GM23338 (cell line): ENCODE data around the gene HOXD4. TPM values are rescaled to one million over a fixed set of nuclear protein-coding genes. Genes with fewer than 3 reads are reported as not detected.

Source experiments
- ATAC-seq: fragments of 200-7000 bp; cut with Tn5 transposase; 3 replicates; pipeline ENCODE4 v1.9.1; 2020
- DNase-seq: peaks from one replicate; pipeline ENCODE4 v3.0.0-alpha.2; 2015; ENCODE audit warnings: low spot score
- H2AFZ ChIP-seq: fragments of 200-600 bp; sonication (generic); 2 replicates; pipeline ENCODE4 v1.8.0; 2016; ENCODE audit warnings: antibody characterized with exemption, mild to moderate bottlenecking, moderate library complexity
- H3F3A ChIP-seq: fragments of 200-600 bp; sonication (generic); replicated peaks from 2 replicates; pipeline ENCODE4 v1.8.0; 2017; ENCODE audit warnings: antibody characterized with exemption, mixed run types, low read depth
- H3K27ac ChIP-seq: fragments of 200-600 bp; sonication (generic); 2 replicates; pipeline ENCODE4 v1.6.1; 2016; ENCODE audit warnings: low read depth
- H3K27me3 ChIP-seq: fragments of 200-600 bp; sonication (generic); 2 replicates; pipeline ENCODE4 v1.8.0; 2016; ENCODE audit warnings: mild to moderate bottlenecking, mixed run types, moderate library complexity; ENCODE audit not compliant: insufficient read depth
- H3K36me3 ChIP-seq: fragments of 200-600 bp; sonication (generic); 2 replicates; pipeline ENCODE4 v1.8.0; 2016; ENCODE audit warnings: mild to moderate bottlenecking; ENCODE audit not compliant: insufficient read depth
- H3K4me1 ChIP-seq: fragments of 200-600 bp; sonication (generic); 2 replicates; pipeline ENCODE4 v1.8.0; 2016; ENCODE audit warnings: mild to moderate bottlenecking, moderate library complexity; ENCODE audit not compliant: insufficient read depth
- H3K4me2 ChIP-seq: fragments of 200-600 bp; sonication (generic); 2 replicates; pipeline ENCODE4 v1.7.1; 2017; ENCODE audit warnings: mixed run types
- H3K4me3 ChIP-seq: fragments of 200-600 bp; sonication (generic); 2 replicates; pipeline ENCODE4 v1.6.1; 2016; ENCODE audit warnings: mixed run types
- H3K79me2 ChIP-seq: fragments of 200-600 bp; sonication (generic); replicated peaks from 2 replicates; pipeline ENCODE4 v1.8.0; 2017; ENCODE audit warnings: mild to moderate bottlenecking; ENCODE audit not compliant: insufficient read depth
- H3K9me2 ChIP-seq: fragments of 200-600 bp; sonication (generic); 2 replicates; pipeline ENCODE4 v1.8.0; 2017; ENCODE audit not compliant: insufficient read depth
- H4K20me1 ChIP-seq: fragments of 200-600 bp; sonication (generic); replicated peaks from 2 replicates; pipeline ENCODE4 v1.8.0; 2017; ENCODE audit warnings: mild to moderate bottlenecking; ENCODE audit not compliant: insufficient read depth
- H3K27ac Mint-ChIP-seq: 2 replicates; pipeline ENCODE4 v1.8.0; 2020; ENCODE audit warnings: inconsistent platforms, mild to moderate bottlenecking, moderate library complexity, mixed read lengths
- H3K27me3 Mint-ChIP-seq: 3 replicates; pipeline ENCODE4 v1.8.0; 2022; ENCODE audit warnings: low read depth, mild to moderate bottlenecking, moderate library complexity, mixed read lengths, inconsistent platforms; ENCODE audit not compliant: insufficient read depth, poor library complexity
- H3K36me3 Mint-ChIP-seq: 3 replicates; pipeline ENCODE4 v1.8.0; 2021; ENCODE audit warnings: low read depth, mild to moderate bottlenecking, inconsistent platforms, moderate library complexity, mixed read lengths
- H3K4me1 Mint-ChIP-seq: 3 replicates; pipeline ENCODE4 v1.8.0; 2020; ENCODE audit warnings: mild to moderate bottlenecking, inconsistent platforms, mixed read lengths
- H3K4me3 Mint-ChIP-seq: 3 replicates; pipeline ENCODE4 v1.8.0; 2021; ENCODE audit warnings: moderate library complexity, mild to moderate bottlenecking, inconsistent platforms, mixed read lengths
- H3K9me3 Mint-ChIP-seq: 3 replicates; pipeline ENCODE4 v1.8.0; 2020; ENCODE audit warnings: moderate library complexity, mild to moderate bottlenecking, inconsistent platforms, mixed read lengths
- EZH2 ChIP-seq: fragments of 200-600 bp; sonication (generic); IDR thresholded peaks from one replicate; pipeline ENCODE4 v1.8.0; 2017; ENCODE audit warnings: antibody characterized with exemption, mild to moderate bottlenecking, low read depth; ENCODE audit not compliant: unreplicated experiment
- EZH2phosphoT487 ChIP-seq: fragments of 200-600 bp; sonication (generic); IDR thresholded peaks from one replicate; pipeline ENCODE4 v1.8.1; 2018; ENCODE audit warnings: antibody characterized with exemption; ENCODE audit not compliant: unreplicated experiment
- JUNB ChIP-seq: IDR thresholded peaks from one replicate; pipeline ENCODE4 v1.6.1; 2016; ENCODE audit warnings: antibody characterized with exemption; ENCODE audit not compliant: unreplicated experiment
- NANOG ChIP-seq: IDR thresholded peaks from 2 replicates; pipeline ENCODE4 v1.6.1; 2016; ENCODE audit warnings: antibody characterized with exemption, borderline replicate concordance
- STAT1 ChIP-seq: IDR thresholded peaks from one replicate; pipeline ENCODE4 v1.6.1; 2016; ENCODE audit warnings: antibody characterized with exemption; ENCODE audit not compliant: unreplicated experiment
- ZNF114 ChIP-seq: fragments of 250-450 bp; sonication (Bioruptor Pico); IDR thresholded peaks from 2 replicates; pipeline ENCODE4 v1.5.0; 2020; ENCODE audit warnings: mild to moderate bottlenecking, moderate library complexity
- polyA plus RNA-seq: library from polyadenylated mRNA; unstranded; fragments of >200 nt; fragmentation: Nextera tagmentation; extraction: Ambion mirVana; gene quantifications from 2 replicates; pipeline ENCODE4 v1.2.1, GENCODE V29; 2016
- total RNA-seq: library from RNA; depleted of rRNA; stranded (reverse); fragments of >200 nt; shearing (Covaris generic); gene quantifications from 2 replicates; pipeline ENCODE4 v1.2.3, GENCODE V29; 2014
- TF ChIP-seq, protein P1 (sequence below): IDR thresholded peaks from one replicate; pipeline ENCODE4 v1.6.1; 2018; ENCODE audit warnings: antibody characterized with exemption; ENCODE audit not compliant: unreplicated experiment
- TF ChIP-seq, protein P2 (sequence below): fragments of 250-450 bp; sonication (Bioruptor Pico); IDR thresholded peaks from 2 replicates; pipeline ENCODE4 v1.5.0; 2020; ENCODE audit warnings: mild to moderate bottlenecking, moderate library complexity

The HOXD4 gene
- total and polyA plus RNA-seq, 2 experiments from 2014 or later, result not detected

DNA sequence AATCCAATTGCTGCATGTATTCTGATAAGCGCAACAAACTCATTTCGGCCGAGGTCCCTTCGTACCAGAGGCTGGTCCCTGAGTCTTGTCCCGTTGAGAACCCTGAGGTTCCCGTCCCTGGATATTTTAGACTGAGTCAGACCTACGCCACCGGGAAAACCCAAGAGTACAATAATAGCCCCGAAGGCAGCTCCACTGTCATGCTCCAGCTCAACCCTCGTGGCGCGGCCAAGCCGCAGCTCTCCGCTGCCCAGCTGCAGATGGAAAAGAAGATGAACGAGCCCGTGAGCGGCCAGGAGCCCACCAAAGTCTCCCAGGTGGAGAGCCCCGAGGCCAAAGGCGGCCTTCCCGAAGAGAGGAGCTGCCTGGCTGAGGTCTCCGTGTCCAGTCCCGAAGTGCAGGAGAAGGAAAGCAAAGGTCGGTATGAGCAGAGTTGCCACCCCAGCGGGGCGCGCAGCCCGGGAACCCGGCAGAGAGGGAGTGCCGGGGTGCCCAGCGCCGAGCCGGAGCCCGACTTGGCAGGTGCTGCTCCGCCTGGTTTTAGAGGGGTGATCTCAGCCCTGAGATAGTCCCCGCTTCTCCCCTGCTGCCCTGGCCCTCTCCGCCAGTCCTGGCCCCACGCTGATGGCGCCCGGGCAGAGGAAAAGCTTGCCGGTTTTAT is 34.1 kb upstream of the HOXD4 start:
- Mint-ChIP-seq H3K4me3 (no peak overlapping the region; the same call in 2 of the 3 replicates), H3K27me3 (peaks cover 100% of the 10 kb centered on the region), H3K36me3 (peaks cover 8% of the 10 kb centered on the region; the same call in 2 of the 3 replicates), H3K9me3 (peaks cover 14% of the 10 kb centered on the region), H3K4me1 (peaks cover 13% of the 10 kb centered on the region), H3K27ac (no peak overlapping the region)
- H3K9me2 ChIP-seq, result no peaks in the 10 kb centered on the region
- H3K36me3 ChIP-seq, result no peaks in the 10 kb centered on the region
- peaks cover 52% of the 10 kb centered on the region for H3F3A ChIP-seq
- peaks cover 44% of the 10 kb centered on the region for H3K4me1 ChIP-seq
- H3K27me3 ChIP-seq, result peaks cover 100% of the 10 kb centered on the region
- no peak overlapping the region for H3K4me3 ChIP-seq
- no peak overlapping the region for H3K27ac ChIP-seq
- H3K4me2 ChIP-seq, result no peak overlapping the region
- H2AFZ ChIP-seq, result no peak overlapping the region
- no peak for DNase-seq
- H4K20me1 ChIP-seq, result peaks cover 27% of the 10 kb centered on the region
- TF ChIP-seq JUNB (no peak), NANOG (no peak), ZNF114 (CRISPR knock-in tag) (no peak), STAT1 (no peak), EZH2 (peak; percentile 42), EZH2phosphoT487 (no peak)
- TF ChIP-seq, protein P1, sequence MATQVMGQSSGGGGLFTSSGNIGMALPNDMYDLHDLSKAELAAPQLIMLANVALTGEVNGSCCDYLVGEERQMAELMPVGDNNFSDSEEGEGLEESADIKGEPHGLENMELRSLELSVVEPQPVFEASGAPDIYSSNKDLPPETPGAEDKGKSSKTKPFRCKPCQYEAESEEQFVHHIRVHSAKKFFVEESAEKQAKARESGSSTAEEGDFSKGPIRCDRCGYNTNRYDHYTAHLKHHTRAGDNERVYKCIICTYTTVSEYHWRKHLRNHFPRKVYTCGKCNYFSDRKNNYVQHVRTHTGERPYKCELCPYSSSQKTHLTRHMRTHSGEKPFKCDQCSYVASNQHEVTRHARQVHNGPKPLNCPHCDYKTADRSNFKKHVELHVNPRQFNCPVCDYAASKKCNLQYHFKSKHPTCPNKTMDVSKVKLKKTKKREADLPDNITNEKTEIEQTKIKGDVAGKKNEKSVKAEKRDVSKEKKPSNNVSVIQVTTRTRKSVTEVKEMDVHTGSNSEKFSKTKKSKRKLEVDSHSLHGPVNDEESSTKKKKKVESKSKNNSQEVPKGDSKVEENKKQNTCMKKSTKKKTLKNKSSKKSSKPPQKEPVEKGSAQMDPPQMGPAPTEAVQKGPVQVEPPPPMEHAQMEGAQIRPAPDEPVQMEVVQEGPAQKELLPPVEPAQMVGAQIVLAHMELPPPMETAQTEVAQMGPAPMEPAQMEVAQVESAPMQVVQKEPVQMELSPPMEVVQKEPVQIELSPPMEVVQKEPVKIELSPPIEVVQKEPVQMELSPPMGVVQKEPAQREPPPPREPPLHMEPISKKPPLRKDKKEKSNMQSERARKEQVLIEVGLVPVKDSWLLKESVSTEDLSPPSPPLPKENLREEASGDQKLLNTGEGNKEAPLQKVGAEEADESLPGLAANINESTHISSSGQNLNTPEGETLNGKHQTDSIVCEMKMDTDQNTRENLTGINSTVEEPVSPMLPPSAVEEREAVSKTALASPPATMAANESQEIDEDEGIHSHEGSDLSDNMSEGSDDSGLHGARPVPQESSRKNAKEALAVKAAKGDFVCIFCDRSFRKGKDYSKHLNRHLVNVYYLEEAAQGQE, result no peak
- TF ChIP-seq, protein P2, sequence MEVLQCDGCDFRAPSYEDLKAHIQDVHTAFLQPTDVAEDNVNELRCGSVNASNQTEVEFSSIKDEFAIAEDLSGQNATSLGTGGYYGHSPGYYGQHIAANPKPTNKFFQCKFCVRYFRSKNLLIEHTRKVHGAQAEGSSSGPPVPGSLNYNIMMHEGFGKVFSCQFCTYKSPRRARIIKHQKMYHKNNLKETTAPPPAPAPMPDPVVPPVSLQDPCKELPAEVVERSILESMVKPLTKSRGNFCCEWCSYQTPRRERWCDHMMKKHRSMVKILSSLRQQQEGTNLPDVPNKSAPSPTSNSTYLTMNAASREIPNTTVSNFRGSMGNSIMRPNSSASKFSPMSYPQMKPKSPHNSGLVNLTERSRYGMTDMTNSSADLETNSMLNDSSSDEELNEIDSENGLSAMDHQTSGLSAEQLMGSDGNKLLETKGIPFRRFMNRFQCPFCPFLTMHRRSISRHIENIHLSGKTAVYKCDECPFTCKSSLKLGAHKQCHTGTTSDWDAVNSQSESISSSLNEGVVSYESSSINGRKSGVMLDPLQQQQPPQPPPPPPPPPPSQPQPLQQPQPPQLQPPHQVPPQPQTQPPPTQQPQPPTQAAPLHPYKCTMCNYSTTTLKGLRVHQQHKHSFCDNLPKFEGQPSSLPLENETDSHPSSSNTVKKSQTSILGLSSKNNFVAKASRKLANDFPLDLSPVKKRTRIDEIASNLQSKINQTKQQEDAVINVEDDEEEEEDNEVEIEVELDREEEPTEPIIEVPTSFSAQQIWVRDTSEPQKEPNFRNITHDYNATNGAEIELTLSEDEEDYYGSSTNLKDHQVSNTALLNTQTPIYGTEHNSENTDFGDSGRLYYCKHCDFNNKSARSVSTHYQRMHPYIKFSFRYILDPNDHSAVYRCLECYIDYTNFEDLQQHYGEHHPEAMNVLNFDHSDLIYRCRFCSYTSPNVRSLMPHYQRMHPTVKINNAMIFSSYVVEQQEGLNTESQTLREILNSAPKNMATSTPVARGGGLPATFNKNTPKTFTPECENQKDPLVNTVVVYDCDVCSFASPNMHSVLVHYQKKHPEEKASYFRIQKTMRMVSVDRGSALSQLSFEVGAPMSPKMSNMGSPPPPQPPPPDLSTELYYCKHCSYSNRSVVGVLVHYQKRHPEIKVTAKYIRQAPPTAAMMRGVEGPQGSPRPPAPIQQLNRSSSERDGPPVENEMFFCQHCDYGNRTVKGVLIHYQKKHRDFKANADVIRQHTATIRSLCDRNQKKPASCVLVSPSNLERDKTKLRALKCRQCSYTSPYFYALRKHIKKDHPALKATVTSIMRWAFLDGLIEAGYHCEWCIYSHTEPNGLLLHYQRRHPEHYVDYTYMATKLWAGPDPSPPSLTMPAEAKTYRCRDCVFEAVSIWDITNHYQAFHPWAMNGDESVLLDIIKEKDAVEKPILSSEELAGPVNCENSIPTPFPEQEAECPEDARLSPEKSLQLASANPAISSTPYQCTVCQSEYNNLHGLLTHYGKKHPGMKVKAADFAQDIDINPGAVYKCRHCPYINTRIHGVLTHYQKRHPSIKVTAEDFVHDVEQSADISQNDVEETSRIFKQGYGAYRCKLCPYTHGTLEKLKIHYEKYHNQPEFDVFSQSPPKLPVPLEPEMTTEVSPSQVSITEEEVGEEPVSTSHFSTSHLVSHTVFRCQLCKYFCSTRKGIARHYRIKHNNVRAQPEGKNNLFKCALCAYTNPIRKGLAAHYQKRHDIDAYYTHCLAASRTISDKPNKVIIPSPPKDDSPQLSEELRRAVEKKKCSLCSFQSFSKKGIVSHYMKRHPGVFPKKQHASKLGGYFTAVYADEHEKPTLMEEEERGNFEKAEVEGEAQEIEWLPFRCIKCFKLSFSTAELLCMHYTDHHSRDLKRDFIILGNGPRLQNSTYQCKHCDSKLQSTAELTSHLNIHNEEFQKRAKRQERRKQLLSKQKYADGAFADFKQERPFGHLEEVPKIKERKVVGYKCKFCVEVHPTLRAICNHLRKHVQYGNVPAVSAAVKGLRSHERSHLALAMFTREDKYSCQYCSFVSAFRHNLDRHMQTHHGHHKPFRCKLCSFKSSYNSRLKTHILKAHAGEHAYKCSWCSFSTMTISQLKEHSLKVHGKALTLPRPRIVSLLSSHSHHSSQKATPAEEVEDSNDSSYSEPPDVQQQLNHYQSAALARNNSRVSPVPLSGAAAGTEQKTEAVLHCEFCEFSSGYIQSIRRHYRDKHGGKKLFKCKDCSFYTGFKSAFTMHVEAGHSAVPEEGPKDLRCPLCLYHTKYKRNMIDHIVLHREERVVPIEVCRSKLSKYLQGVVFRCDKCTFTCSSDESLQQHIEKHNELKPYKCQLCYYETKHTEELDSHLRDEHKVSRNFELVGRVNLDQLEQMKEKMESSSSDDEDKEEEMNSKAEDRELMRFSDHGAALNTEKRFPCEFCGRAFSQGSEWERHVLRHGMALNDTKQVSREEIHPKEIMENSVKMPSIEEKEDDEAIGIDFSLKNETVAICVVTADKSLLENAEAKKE (CRISPR knock-in tag), result no peak
- H3K79me2 ChIP-seq, result no peaks in the 10 kb centered on the region
- ATAC-seq, result no peak
